GM12872 (cell line): ENCODE measurements around the gene MFAP2.
A peak's percentile ranks its signal among the peaks of the same experiment; 100 is the strongest.

ENCODE experiments used
- TF ChIP-seq, protein P1 (sequence below): IDR thresholded peaks from 3 replicates; pipeline ENCODE4 v1.5.1; 2011; ENCODE audit warnings: low read depth, mild to moderate bottlenecking, low read length, moderate library complexity; ENCODE audit not compliant: insufficient read depth

Gene MFAP2

DNA sequence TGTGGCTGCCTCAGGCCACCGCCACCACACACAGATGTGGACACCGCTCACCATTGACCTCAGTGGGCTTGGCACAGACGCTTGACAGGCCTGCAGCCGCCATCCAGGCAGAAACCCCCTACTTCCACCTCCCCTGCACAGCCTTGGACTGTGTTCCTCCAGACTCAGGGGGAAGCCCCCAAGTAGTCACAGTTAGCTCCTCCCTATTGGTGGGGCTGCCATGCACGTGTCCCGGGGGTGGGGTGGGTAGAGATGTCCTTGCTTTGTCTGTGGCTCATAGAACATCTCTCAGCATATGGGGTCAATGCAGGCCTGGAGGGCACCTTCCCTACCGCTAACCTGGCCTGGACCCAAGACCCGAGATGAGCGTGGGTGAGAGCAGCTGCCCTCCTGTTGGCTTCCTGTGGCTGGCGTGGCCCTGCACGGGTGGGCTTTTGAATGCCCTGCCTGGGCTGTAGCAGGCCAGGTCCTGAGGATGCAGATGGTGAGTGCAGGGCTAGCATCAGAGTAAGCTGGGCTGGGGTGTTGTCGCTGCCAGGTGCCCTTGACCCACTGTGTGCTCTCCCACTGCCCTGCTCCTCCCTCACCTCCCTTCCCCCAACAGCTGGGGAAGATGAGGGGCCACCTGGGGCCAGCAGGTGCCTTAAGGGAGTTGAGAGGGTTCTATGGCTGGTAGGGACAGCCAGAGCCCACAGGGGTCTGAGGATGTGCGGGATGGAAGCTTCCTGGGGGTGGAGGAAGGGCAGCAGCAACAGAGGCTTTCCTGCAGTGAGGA lies 52.5 kb downstream of the MFAP2 start:
- TF ChIP-seq, protein P1, sequence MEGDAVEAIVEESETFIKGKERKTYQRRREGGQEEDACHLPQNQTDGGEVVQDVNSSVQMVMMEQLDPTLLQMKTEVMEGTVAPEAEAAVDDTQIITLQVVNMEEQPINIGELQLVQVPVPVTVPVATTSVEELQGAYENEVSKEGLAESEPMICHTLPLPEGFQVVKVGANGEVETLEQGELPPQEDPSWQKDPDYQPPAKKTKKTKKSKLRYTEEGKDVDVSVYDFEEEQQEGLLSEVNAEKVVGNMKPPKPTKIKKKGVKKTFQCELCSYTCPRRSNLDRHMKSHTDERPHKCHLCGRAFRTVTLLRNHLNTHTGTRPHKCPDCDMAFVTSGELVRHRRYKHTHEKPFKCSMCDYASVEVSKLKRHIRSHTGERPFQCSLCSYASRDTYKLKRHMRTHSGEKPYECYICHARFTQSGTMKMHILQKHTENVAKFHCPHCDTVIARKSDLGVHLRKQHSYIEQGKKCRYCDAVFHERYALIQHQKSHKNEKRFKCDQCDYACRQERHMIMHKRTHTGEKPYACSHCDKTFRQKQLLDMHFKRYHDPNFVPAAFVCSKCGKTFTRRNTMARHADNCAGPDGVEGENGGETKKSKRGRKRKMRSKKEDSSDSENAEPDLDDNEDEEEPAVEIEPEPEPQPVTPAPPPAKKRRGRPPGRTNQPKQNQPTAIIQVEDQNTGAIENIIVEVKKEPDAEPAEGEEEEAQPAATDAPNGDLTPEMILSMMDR: no peak

DNA sequence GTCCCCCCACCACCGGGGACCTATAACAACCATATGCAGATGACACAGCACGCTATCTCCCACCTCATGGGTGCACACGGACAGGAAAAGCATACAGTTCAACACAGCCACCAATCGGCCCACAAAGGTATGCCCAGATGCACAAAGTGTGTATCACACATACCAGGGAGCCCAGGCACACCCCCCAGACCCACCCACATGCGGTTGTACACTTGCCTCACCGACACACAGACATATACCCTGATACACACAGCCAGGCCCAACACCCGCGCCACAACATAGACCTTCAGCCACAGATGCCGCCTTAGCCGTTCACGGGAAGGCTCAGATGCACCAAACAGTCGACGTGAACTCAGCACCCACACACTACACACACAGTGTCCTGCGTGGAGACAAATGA lies 53.2 kb downstream of the MFAP2 start:
- TF ChIP-seq, protein P1: no peak

DNA sequence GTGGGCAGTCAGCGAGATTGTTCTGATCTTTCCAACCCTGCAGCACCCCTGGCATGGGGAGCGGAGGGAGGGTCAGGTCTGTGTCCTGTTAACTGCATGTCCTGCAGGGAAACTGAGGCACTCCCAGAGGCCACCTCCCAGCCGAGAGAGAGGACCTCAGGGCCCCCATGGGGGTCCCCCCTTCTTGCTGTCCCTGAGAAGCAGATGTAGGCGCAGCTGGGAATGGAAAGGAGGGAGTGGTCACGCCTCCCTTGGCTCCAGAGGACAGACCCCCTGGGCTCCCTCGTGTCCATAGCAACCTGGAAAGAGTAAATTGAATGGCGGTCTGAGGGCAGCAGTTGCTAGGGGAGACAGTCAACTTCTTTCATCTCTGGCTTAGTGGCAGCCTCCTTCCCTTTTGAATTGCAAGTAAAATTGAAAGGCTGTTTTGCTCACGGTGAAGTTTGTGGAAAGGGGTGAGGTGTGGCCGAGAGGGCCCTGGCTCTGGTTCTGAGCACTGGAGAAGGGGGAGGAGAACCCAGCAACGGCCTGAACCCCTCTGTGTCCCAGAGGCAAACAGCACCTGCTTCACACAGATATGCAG lies 53.8 kb downstream of the MFAP2 start:
- TF ChIP-seq, protein P1: 0 out of 3 replicates have a peak, but pooled peaks have one; percentile 1

DNA sequence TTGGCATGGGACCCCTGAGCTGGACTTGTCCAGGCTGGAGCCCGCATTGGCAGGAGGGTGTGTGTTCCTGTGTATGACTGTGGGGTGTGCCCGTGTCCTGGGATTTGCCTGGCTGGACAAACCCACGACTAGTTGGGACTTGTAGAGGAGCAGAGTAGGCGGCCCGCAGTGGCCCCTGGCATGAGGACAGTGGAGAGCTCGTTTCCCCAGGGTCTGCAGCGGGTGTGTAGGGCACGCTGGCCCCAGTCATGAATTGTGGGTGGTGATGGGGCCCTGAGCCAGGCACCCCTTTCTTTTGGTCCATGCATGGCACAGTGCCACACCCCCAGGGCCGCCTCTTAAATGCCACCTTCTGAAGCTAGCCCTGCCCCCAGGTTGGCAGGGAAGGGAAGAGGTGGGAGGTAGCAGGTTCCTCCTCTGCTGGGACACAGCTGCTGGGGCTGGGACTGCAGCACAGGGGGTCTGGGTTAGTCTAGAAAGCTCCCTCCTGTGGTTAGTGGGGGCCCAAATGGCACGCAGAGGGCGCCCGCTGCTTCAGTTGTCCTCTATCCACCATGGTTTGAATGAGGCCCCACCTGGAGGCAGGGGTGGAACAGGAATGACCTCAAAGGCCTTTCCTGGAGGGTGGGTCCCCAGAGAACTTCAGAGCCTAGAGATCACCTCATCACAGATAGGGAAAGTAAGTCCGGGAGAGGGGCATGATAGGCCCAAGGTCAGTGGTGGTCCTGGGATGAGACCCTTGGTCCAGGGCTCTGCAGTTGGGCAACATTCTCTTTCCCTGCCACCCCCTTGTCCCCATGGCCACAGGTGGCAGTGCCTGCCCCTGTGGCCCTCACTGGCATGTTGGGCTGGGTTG lies 54.6 kb downstream of the MFAP2 start:
- TF ChIP-seq, protein P1: no peak

DNA sequence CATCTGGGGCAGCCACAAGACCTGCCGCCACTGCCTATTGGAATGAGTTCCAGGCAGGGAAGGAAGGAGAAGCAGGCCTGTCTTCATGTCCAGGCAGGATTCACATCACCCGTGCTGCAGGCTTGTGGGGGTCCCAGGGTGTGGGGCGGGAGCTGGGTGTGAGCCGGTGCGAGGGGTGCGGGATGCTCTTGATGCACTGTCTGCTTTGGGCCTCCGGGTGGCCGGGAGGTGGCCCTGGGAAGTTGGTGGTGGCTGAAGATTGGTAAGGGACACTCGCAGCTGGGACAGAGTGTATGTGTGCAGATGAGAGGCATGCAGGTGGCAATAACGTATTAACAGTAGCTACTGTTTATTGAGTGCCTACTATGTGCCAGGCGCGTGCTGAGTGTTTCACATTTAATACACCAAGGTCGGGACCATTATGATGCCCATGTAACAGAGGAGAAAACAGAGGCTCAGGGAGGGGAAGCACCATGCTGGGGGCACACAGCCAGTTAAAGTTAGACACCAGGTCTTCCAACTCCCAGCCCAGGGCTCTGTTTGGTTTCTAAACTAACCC lies 55.4 kb downstream of the MFAP2 start:
- TF ChIP-seq, protein P1: 0 out of 3 replicates have a peak, but pooled peaks have one; percentile 14
